ENCODE measurements around the gene CAMK2A.

Gene CAMK2A

DNA sequence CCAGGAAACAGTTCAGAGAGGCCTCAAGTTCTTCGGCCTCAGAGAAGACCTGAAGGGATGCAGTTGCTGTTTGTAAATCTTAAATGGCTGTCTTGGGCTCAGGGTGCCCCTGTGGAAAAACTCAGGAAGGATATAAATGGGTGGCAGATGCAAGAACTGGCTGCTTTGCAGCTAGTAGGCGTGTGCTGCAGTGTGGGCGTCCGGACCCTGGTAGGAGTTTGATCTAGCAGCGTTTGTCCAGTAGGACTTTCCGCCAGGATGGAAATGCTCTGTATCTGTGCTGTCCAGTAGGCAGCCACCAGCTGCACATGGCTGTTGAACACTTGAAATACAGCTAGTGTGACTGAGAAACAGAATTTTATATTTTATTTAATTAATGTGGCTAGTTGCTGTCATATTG, 115.3 kb downstream of the CAMK2A start:
- Histone ChIP-seq H3K27ac (ENCODE audit: low read depth, low read length) (no peak overlapping the region), H3K4me3 (ENCODE audit: low read depth in 1 of 2, low read length in 2 of 2) (no peak overlapping the region), H3K9me3 (ENCODE audit: control insufficient read depth in 1 of 2, low read length in 2 of 2) (no peaks in the 10 kb centered on the region), H3K36me3 (ENCODE audit: control insufficient read depth in 1 of 2, insufficient read depth in 2 of 2, low read length in 2 of 2) (peaks cover 9 to 30% of the 10 kb centered on the region in 2 donors), H3K27me3 (ENCODE audit: control insufficient read depth in 1 of 2, insufficient read depth in 2 of 2, low read length in 2 of 2) (peaks cover 0 to 2% of the 10 kb centered on the region in 2 donors), H3K9ac (ENCODE audit: low read depth in 1 of 2, low read length in 2 of 2) (no peak overlapping the region), H3K4me1 (ENCODE audit: control insufficient read depth in 1 of 2, insufficient read depth in 2 of 2, low read length in 2 of 2) (peaks cover 72 to 86% of the 10 kb centered on the region in 2 donors)

DNA sequence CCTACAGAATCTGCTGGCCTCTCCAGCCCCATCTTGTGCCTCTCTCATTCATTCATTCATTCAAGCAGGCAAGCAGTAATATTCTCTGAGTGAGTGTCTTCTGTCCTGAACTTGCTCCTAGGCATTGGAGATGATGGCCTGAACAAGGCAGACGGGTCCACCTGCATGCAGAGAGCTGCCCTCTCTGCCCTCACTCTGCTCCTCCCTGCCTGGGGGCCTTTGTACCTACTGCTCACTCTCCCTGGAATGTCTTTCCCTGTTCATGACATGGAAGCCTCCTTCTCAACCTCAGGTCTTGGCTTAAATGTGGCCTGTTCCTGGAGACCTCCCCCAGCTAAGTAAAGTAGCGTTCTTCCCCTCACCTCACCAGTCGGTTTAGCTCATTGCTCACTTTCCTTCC, 116.4 kb downstream of the CAMK2A start:
- Histone ChIP-seq H3K36me3 (ENCODE audit: control insufficient read depth in 1 of 2, insufficient read depth in 2 of 2, low read length in 2 of 2) (peaks cover 3 to 30% of the 10 kb centered on the region in 2 donors), H3K27ac (ENCODE audit: low read depth, low read length) (no peak overlapping the region), H3K4me3 (ENCODE audit: low read depth in 1 of 2, low read length in 2 of 2) (peak overlapping the region in 1 of 2 donors; percentile 3), H3K27me3 (ENCODE audit: control insufficient read depth in 1 of 2, insufficient read depth in 2 of 2, low read length in 2 of 2) (peaks cover 0 to 3% of the 10 kb centered on the region in 2 donors), H3K9ac (ENCODE audit: low read depth in 1 of 2, low read length in 2 of 2) (no peak overlapping the region), H3K9me3 (ENCODE audit: control insufficient read depth in 1 of 2, low read length in 2 of 2) (no peaks in the 10 kb centered on the region), H3K4me1 (ENCODE audit: control insufficient read depth in 1 of 2, insufficient read depth in 2 of 2, low read length in 2 of 2) (peaks cover 72 to 83% of the 10 kb centered on the region in 2 donors)

DNA sequence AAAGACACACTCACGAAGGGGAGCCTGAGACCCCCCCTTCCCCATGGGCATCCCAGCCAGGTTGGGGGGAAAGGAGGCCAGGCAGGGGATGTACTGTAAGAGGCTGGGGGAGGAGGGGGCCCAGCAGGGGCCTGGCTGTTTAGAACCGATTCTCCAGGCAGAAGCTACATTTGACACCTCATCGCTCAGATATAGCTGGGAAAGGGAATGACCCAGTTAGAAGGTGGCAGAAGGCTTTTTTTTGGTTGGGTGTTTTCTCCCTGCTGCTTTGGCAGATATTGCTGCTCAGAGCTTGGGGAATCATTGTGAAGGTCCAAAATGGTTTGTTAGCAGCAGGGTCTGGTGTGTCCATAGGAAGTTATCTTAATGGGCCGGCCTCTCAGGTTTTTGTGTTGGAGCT, 117.0 kb downstream of the CAMK2A start:
- H3K9ac ChIP-seq (ENCODE audit: low read depth in 1 of 2, low read length in 2 of 2) = peak overlapping the region in 1 of 2 donors; percentile 17
- H3K27ac ChIP-seq (ENCODE audit: low read depth, low read length) = no peak overlapping the region
- no peak overlapping the region for H3K4me3 ChIP-seq (ENCODE audit: low read depth in 1 of 2, low read length in 2 of 2)

DNA sequence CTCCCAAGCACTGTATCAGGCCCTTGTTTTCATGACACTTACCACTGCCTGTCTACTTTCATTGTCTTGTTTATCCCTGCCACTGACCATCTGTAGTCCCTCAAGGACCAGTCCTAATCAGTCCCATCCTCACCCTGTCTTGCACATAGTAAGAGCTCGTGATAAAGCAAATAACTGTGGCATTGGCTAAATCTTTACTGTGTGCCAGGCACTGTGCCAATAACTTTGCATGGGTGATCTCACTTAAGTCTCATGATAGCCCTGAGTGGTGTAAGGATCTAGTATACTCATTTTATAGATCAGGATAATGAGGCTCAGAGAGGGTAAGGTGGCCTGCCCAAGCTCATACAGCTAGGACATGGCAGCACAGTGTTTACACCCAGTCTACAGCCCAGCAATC, 117.4 kb downstream of the CAMK2A start:
- no peaks in the 10 kb centered on the region for H3K9me3 ChIP-seq (ENCODE audit: control insufficient read depth in 1 of 2, low read length in 2 of 2)
- H3K4me3 ChIP-seq (ENCODE audit: low read depth in 1 of 2, low read length in 2 of 2) = no peak overlapping the region
- H3K4me1 ChIP-seq (ENCODE audit: control insufficient read depth in 1 of 2, insufficient read depth in 2 of 2, low read length in 2 of 2) = peaks cover 69 to 73% of the 10 kb centered on the region in 2 donors
- peaks cover 3 to 30% of the 10 kb centered on the region in 2 donors for H3K36me3 ChIP-seq (ENCODE audit: control insufficient read depth in 1 of 2, insufficient read depth in 2 of 2, low read length in 2 of 2)
- H3K27me3 ChIP-seq (ENCODE audit: control insufficient read depth in 1 of 2, insufficient read depth in 2 of 2, low read length in 2 of 2) = peaks cover 4 to 6% of the 10 kb centered on the region in 2 donors
- H3K27ac ChIP-seq (ENCODE audit: low read depth, low read length) = no peak overlapping the region
- H3K9ac ChIP-seq (ENCODE audit: low read depth in 1 of 2, low read length in 2 of 2) = peak overlapping the region; percentile 17 to 32

More for the DNA sequence above, 117.0 kb downstream of the CAMK2A start:
- no peaks in the 10 kb centered on the region for H3K9me3 ChIP-seq (ENCODE audit: control insufficient read depth in 1 of 2, low read length in 2 of 2)
- peaks cover 3 to 30% of the 10 kb centered on the region in 2 donors for H3K36me3 ChIP-seq (ENCODE audit: control insufficient read depth in 1 of 2, insufficient read depth in 2 of 2, low read length in 2 of 2)
- peaks cover under 1 to 6% of the 10 kb centered on the region in 2 donors for H3K27me3 ChIP-seq (ENCODE audit: control insufficient read depth in 1 of 2, insufficient read depth in 2 of 2, low read length in 2 of 2)
- H3K4me1 ChIP-seq (ENCODE audit: control insufficient read depth in 1 of 2, insufficient read depth in 2 of 2, low read length in 2 of 2) = peaks cover 72 to 77% of the 10 kb centered on the region in 2 donors

Measured in duodenal mucosa (tissue), 2 donors.